ENCODE data around the gene GHRL. TPM values are rescaled to one million over a fixed set of nuclear protein-coding genes. Genes with fewer than 3 reads are reported as not detected.

Gene GHRL, protein sequence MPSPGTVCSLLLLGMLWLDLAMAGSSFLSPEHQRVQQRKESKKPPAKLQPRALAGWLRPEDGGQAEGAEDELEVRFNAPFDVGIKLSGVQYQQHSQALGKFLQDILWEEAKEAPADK
- under 1 TPM; 0.91 to 0.95 TPM for total RNA-seq

DNA sequence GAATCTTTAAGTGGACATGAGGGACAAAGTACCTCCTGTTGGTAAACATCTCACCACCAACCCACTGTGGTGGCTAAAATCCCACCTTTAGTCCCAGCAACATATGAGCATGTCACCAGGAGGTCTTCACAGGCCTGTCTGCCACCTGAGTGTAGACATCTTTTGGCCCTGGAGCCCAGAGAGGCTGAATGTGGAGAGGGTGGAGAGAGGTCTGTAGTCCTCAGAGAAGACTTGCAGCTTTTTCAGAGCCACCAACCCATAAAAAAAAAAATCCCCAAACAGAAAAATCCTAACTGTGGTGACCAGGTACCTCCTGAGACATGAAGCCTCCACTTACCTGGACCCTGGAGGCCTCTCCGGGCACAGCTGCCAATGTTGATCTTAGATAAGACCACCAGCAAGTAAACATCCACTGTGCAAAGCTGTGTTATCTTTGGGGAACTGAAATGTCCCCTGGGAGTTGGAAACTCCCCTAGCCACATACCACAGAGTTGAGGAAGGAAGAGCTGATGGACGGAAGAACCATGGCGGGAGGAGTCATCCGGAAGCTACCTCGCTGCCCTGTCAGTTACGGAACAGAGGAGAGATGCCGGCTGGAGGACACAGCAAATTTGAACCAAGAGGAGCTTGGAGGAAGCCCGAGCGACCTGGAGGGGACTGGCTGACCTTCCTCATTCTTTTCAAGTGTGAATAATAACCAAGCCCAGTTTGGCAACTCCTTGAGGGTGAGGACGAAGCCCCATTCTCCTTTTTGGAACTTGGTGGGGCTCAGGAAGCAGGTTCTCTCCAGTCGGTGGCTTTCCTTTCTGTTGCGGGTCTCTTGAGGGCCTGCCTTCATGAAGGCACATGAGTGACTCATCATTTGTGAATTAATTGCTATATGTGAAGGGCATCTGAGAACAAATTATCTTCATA, at the start of gene GHRL:
GHRL (minus strand) TSS at position 443 of the 915 bp plus-strand sequence. CDS start 2,767 bp downstream, outside the sequence.
- peak within 1 kb of the TSS; percentile 72 for H3K27ac Mint-ChIP-seq
- CTCF ChIA-PET, result interaction anchor here (1.4 kb wide), 1 partner anchor 28 kb away, joined by 3 read pairs; the partner anchor contains the start of gene SEC13

DNA sequence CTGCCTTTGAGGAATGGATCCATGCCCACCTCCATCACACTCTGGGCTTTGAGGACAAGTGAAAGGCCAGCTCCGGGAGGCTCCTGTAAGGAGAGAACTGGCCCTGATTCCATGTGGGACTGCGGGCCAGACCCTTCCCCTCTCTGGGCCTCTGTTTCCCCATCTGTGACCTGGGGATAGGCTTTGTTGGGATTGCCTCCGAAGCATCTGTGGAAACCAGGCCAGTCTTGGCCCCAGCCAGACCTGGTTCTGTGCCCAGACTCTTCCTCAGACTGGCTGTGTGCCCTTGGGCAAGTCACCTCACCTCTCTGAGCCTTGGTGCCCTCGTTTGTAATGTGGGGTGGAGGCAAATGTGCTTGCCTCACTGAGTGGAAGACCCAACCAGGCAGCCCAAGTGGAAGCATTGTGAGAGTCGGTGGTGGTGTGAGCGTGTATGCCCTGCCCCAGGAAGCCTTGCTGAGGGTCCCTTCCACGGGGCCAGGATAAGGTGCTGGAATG, 49.2 kb upstream of the GHRL start:
- POLR2A ChIA-PET, result no interaction called here

More for the DNA sequence above, at the start of gene GHRL:
- Mint-ChIP-seq H3K4me3 (no peak within 1 kb of the TSS), H3K27me3 (no peaks in the 10 kb centered on the region), H3K36me3 (ENCODE audit: low read depth) (peaks cover 51% of the 10 kb centered on the region), H3K9me3 (no peaks in the 10 kb centered on the region), H3K4me1 (peaks cover 7% of the 10 kb centered on the region)
- DNase-seq, result no peak
- POLR2A ChIA-PET, result interaction anchor here (0.8 to 1.4 kb wide), 5 partner anchors 8 to 151 kb away, joined by 3 to 4 read pairs (median 4); partner anchors contain the start of genes SEC13 and VHL

DNA sequence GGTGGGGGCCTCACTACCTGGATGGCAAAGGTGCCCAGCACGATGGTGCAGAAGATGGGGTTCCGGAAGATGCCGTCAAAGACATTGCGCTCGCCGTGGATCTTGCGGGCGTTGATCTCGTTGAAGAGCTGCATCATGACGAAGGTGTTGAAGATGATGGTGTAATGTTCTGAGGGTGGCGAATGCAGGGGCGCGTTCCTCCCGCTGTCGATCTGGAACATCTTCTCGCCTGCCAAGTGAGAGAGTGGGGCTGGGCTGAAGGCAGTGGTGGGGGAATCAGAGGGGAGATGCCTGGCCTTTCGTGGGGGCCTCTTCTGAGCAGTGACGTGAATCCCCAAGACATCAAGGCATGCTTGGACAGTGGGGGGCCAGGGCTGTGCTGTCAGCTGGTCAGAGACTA, 47.7 kb upstream of the GHRL start:
- ChIA-PET POLR2A (no interaction called here), CTCF (interaction anchor here (1.2 kb wide), 1 partner anchor 398 kb away, joined by 3 read pairs; no protein-coding TSS in a partner anchor)
- no peaks in the 10 kb centered on the region for H3K9me3 Mint-ChIP-seq
- H3K36me3 Mint-ChIP-seq (ENCODE audit: low read depth), result no peaks in the 10 kb centered on the region
- H3K4me1 Mint-ChIP-seq, result no peaks in the 10 kb centered on the region
- DNase-seq, result no peak
- H3K27me3 Mint-ChIP-seq, result no peaks in the 10 kb centered on the region
- H3K27ac Mint-ChIP-seq, result no peak overlapping the region
- no peak overlapping the region for H3K4me3 Mint-ChIP-seq

More for the DNA sequence above, 49.2 kb upstream of the GHRL start:
- Mint-ChIP-seq H3K9me3 (no peaks in the 10 kb centered on the region), H3K36me3 (ENCODE audit: low read depth) (no peaks in the 10 kb centered on the region), H3K4me3 (no peak overlapping the region), H3K27ac (no peak overlapping the region), H3K27me3 (no peaks in the 10 kb centered on the region), H3K4me1 (no peaks in the 10 kb centered on the region)
- CTCF ChIA-PET, result interaction anchor here (1.0 kb wide), 1 partner anchor 16 kb away, joined by 3 read pairs; no protein-coding TSS in a partner anchor
- no peak for DNase-seq

DNA sequence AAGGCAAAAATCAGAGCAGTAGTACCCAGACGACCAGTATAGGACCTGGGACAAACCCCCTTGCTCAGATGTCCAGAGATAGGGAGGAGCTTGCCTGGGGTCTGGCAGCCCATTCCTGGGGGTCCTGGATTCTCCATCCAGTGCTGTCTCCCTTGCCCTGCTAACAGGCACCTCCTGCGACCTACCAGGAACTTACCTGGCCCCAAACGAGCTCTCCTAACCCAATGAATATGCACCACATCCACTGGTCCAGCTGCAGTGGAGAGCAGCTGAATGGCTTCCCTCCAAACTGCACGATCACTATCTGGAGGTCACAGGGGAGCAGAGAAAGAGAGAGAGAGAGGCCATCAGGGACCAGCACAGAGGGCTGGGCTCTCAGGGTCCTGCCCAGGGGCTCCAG, 47.3 kb upstream of the GHRL start:
- CTCF ChIA-PET, result interaction anchor here (0.9 to 2.6 kb wide), 4 partner anchors 18 to 407 kb away, joined by 3 to 13 read pairs (median 3); partner anchors contain the start of gene SEC13
- no peaks in the 10 kb centered on the region for H3K27me3 Mint-ChIP-seq
- H3K4me3 Mint-ChIP-seq, result no peak overlapping the region
- DNase-seq, result no peak
- no peak overlapping the region for H3K27ac Mint-ChIP-seq
- no peaks in the 10 kb centered on the region for H3K36me3 Mint-ChIP-seq (ENCODE audit: low read depth)
- peaks cover 1% of the 10 kb centered on the region for H3K4me1 Mint-ChIP-seq
- H3K9me3 Mint-ChIP-seq, result no peaks in the 10 kb centered on the region
- POLR2A ChIA-PET, result interaction anchor here (0.6 kb wide), 1 partner anchor 74 kb away, joined by 3 read pairs; no protein-coding TSS in a partner anchor

DNA sequence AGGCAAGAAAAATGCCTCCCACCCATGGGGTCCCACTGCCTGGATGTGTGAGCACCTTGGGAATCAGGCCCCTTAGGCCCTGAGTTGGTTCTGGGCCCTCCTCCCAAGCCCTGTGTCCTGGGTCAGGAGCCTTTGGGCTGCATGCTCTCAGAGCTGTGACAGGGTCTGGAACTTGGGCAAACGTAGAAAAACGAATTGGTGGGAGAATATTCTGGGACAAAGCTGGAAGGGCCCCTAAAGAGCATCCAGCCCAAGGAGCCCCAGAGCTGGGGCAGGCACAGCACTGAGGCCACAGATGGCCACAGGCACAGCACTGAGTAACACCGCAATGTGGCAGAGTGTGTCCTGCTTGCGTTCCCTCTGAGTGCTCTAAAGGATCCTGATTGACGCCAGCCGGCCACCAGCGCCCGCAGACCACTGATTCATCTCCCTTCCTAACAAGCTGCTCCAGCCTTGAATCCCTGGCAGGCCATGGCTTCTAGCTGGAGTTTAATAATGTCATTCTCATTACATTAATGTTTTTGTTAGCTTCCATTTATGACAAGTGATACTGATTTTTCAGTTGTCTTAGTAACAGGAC, 46.7 kb upstream of the GHRL start:
- Mint-ChIP-seq H3K27ac (no peak overlapping the region), H3K9me3 (no peaks in the 10 kb centered on the region), H3K4me1 (peaks cover 4% of the 10 kb centered on the region), H3K4me3 (no peak overlapping the region), H3K36me3 (ENCODE audit: low read depth) (no peaks in the 10 kb centered on the region), H3K27me3 (no peaks in the 10 kb centered on the region)
- no peak for DNase-seq
- ChIA-PET POLR2A (interaction anchor here (0.6 kb wide), 1 partner anchor 75 kb away, joined by 3 read pairs; no protein-coding TSS in a partner anchor), CTCF (interaction anchor here (0.6 to 2.6 kb wide), 5 partner anchors 18 to 409 kb away, joined by 3 to 13 read pairs (median 3); partner anchors contain the start of gene SEC13)

DNA sequence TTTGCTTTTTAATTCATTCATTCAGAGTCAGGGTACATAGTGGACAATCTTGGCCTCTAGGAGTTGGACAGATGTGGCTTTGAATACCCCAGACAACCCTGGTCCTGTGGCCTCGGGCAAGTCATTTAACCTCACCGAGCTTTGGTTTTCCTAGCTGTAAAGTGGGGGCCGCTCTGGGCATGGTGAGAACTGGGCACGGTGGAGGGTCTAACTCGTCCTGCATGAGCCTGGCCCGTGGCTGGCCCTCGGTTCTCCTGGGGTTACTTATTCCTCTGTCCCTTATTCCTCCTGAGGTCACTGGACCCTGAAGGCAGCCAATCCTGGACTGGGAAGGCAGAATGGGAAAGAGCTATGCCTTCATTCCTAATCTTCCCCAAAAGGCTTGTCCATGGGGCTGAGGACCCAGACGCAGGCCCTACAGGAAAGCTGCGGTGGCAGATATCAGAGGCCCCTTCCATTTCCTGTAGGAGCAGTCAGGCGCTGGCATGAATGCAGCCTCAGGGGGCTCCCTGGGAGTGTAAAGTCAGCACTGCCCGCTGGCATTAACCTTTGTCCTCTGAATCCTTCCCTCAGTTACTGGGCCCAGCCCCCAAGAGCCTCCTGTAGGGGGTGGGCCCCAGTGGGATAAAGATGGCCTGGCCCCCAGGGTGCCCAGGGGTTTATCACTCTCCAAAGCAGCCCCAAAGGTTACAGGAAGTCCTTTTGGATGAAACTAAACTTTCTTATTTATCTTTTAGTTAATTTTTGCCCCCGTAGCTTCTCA, 46.0 kb upstream of the GHRL start:
- ChIA-PET CTCF (interaction anchor here (1.4 to 2.6 kb wide), 2 partner anchors 17 to 406 kb away, joined by 3 to 13 read pairs; partner anchors contain the start of gene SEC13), POLR2A (no interaction called here)
- H3K4me3 Mint-ChIP-seq, result no peak overlapping the region
- no peaks in the 10 kb centered on the region for H3K27me3 Mint-ChIP-seq
- H3K4me1 Mint-ChIP-seq, result peaks cover 4% of the 10 kb centered on the region
- H3K27ac Mint-ChIP-seq, result no peak overlapping the region
- no peak for DNase-seq
- H3K9me3 Mint-ChIP-seq, result no peaks in the 10 kb centered on the region
- no peaks in the 10 kb centered on the region for H3K36me3 Mint-ChIP-seq (ENCODE audit: low read depth)

DNA sequence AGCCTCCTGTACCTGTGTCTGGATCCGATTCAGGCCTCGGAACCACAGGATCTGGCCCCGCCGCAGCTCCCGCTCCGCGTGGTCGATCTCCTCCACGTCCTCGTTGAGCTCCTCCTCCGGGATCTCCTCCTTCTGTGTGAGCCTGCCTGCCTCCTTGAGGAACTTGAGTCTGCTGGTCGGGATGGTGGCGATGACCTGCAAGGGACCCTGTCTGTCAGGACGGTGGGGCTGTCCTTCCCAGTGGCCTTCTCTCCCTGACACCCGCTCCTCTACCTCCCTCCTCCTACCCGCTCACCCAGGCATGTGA, 45.4 kb upstream of the GHRL start:
- Mint-ChIP-seq H3K9me3 (no peaks in the 10 kb centered on the region), H3K4me1 (peaks cover 4% of the 10 kb centered on the region), H3K27ac (no peak overlapping the region), H3K4me3 (no peak overlapping the region), H3K36me3 (ENCODE audit: low read depth) (no peaks in the 10 kb centered on the region), H3K27me3 (no peaks in the 10 kb centered on the region)
- DNase-seq, result no peak
- POLR2A ChIA-PET, result no interaction called here
- CTCF ChIA-PET, result interaction anchor here (2.6 kb wide), 1 partner anchor 17 kb away, joined by 13 read pairs; the partner anchor contains the start of gene SEC13

DNA sequence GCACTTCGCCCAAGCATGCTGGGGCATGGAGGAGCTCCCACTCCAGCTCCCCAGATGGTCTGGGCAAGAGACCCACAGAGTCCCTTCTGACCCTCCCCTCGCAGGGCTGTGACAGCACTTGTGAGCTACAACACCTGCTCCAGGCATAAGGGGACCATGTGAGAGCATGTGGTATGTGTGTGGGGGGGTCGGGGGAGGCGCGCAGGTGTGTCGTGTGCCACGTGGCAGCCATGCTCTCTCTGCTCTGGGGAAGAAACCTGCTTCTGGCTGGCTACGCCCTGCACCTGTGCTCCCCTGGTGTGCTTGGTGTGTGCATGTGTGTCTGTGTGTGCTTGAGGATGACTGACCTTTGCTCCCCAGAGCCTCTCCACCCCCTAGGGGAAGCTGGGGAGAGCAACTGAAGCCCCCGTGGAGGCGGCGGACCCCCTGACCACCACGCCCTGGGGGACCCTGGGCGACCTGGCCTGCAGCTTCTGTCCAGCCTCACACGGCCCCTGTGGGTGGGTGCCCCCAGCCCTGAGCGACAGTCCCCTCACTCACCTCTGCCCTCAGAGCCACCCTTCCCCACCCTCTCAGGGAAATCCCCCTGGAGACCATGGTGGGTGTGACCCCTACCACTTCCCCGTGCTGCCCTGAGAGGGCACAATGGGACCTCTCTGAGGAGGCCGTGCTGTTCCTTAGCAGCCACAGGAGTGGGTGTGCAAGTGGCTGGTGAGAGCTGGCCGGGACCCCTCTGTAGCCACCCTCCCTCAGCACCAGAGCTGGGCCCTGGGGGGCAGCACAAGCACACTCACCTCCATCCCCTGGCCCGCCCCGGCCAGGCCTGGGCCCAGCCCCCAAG, 44.8 kb upstream of the GHRL start:
- Mint-ChIP-seq H3K9me3 (no peaks in the 10 kb centered on the region), H3K36me3 (ENCODE audit: low read depth) (no peaks in the 10 kb centered on the region), H3K4me3 (no peak overlapping the region), H3K27ac (no peak overlapping the region), H3K4me1 (peaks cover 4% of the 10 kb centered on the region), H3K27me3 (peaks cover 2% of the 10 kb centered on the region)
- DNase-seq, result no peak
- CTCF ChIA-PET, result interaction anchor here (2.6 kb wide), 1 partner anchor 16 kb away, joined by 13 read pairs; the partner anchor contains the start of gene SEC13
- POLR2A ChIA-PET, result no interaction called here

DNA sequence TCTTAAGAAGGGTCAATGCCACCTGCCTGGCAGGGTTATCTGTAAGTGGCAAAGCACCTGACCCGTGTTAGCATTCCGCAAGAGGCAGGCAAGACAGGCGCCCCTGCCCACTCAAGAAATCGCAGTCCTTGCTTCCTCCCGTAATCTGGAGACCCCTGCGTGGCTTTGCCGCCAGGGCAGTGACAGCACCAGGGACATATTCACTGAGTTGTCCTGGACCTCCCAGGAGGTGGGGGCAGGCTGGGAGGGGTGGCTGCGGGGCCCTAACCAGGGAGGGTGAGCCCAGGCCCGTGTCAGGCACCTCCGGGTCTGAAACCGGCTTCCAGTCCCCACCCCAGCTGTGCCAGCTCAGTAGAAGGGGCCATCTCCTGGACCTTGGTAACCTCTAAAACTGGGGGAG, 44.0 kb upstream of the GHRL start:
- peaks cover 4% of the 10 kb centered on the region for H3K4me1 Mint-ChIP-seq
- no peak overlapping the region for H3K4me3 Mint-ChIP-seq
- no peaks in the 10 kb centered on the region for H3K9me3 Mint-ChIP-seq
- no peak overlapping the region for H3K27ac Mint-ChIP-seq
- H3K36me3 Mint-ChIP-seq (ENCODE audit: low read depth), result no peaks in the 10 kb centered on the region
- DNase-seq, result no peak
- ChIA-PET POLR2A (no interaction called here), CTCF (no interaction called here)
- peaks cover 4% of the 10 kb centered on the region for H3K27me3 Mint-ChIP-seq

DNA sequence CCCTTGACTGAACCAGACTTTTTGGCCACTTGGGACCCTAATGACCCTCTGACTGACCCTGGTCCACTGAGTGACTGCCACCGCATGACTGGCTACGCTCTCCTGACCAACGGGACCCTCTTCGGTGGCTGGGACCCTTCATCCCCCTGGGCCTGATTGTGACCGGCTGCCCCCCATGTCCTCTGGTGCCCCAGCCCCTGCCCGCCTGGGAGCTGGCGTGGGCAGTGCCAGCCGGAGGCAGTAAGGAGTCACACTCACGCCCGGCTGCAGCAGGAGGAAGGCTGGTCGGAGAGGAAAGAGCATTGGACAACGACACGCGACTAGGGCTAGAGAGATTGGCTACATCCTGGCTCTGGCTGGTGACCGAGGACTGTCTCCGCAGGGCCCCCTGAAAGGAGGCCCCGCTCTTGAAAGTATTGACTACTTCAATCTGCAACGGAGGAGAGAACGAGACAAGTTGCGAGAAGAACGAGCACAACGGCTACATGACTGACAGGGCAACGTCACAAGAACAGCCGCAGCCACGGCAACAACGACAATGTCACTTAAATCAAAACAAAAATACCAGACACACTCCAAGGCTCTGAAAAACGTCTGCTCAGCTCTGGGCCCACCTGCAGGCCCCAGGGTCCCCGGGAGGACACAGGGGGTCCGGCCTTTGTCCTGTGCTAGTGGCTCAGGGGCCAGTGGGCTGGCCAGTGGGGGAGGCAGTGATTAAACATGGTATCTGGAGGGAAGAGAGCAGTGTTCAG, 43.3 kb upstream of the GHRL start:
- H3K9me3 Mint-ChIP-seq, result no peaks in the 10 kb centered on the region
- H3K4me1 Mint-ChIP-seq, result peaks cover 4% of the 10 kb centered on the region
- no peak overlapping the region for H3K27ac Mint-ChIP-seq
- ChIA-PET CTCF (interaction anchor here (1.6 kb wide), 1 partner anchor 15 kb away, joined by 9 read pairs; the partner anchor contains the start of gene SEC13), POLR2A (no interaction called here)
- peaks cover 6% of the 10 kb centered on the region for H3K27me3 Mint-ChIP-seq
- H3K4me3 Mint-ChIP-seq, result no peak overlapping the region
- no peaks in the 10 kb centered on the region for H3K36me3 Mint-ChIP-seq (ENCODE audit: low read depth)
- DNase-seq, result no peak

DNA sequence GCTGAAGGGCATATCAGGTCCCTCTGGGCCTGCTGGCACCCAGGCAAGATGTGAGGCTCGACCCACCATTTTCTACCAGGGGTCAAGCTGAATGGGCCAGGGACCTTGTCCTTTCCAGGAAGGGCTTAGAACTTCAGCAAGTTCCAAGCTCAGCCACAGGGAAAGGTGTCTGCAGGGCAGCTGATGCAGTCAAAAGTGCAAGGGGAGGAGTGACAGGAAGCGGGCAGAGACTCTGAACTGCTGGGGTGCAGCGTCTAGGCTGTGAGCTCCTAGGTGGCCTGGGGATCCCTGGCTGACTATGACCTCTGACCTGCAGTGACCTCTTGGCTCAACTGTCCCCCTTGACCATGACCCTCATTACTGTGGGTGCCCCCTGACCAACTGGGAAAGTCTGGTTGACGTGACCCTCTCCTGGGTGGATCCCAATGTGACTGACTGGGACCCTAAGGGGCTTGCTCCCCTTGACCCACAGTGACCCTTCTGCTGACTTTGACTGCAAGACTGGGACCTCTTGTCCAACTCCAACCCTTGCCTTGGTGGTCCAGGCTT, 42.5 kb upstream of the GHRL start:
- ChIA-PET POLR2A (no interaction called here), CTCF (interaction anchor here (1.6 to 2.1 kb wide), 2 partner anchors 9 to 15 kb away, joined by 6 to 9 read pairs; partner anchors contain the start of gene SEC13)
- H3K4me1 Mint-ChIP-seq, result peaks cover 4% of the 10 kb centered on the region
- DNase-seq, result no peak
- no peak overlapping the region for H3K4me3 Mint-ChIP-seq
- H3K27me3 Mint-ChIP-seq, result peaks cover 7% of the 10 kb centered on the region
- H3K9me3 Mint-ChIP-seq, result no peaks in the 10 kb centered on the region
- no peaks in the 10 kb centered on the region for H3K36me3 Mint-ChIP-seq (ENCODE audit: low read depth)
- no peak overlapping the region for H3K27ac Mint-ChIP-seq

All from activated CD4-positive, alpha-beta memory T cell treated with anti-CD3 and anti-CD28 coated beads, Interleukin-2, amount 10 ng/mL, durations not matched to agents 7 days and 5 days (primary cell).